OCI-LY3 (cell line): Measurements from ENCODE around the gene P3H1.

Experiments
- EZH2phosphoT487 ChIP-seq: fragments of 200-600 bp; shearing (Covaris generic); IDR thresholded peaks from 2 replicates; pipeline ENCODE4 v1.6.1; 2018; ENCODE audit warnings: antibody characterized with exemption, mixed run types, low read depth
- TF ChIP-seq, protein P1 (sequence below): fragments of 200-600, 300-600 bp; sonication (generic); IDR thresholded peaks from 2 replicates; pipeline ENCODE4 v1.5.1; 2014; ENCODE audit warnings: antibody characterized with exemption, low read length, low read depth

DNA sequence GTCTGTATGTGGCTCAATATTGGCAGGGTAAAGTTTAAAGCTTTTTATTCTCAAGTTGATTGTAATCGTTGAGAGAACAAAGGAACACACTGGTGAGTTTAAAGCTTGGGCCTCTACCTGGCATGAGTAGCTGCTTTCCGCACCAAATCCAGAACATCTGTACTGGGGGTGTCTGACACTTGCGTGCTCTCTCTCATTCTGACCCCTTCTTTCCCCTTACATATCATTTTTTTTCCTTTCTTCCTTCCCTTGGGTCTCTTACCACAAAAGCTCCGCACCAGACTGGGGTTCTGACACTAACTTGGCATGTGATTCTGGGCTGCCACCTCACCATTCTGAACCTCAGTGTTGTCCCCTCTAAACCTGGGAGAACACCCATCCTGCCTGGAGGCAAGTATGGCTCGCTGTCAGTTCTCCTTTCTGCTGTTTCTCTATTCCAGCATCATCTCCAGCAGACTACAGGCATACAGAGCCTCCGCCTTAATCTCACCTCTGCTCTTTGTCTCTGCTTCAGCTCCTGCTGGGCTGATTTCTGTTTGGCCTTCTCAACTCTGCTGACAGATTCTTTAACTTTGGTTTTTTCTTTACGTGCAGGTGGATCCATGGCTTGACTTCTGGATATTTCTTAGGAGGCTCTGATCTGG lies 49.2 kb upstream of the P3H1 start:
- TF ChIP-seq, protein P1, sequence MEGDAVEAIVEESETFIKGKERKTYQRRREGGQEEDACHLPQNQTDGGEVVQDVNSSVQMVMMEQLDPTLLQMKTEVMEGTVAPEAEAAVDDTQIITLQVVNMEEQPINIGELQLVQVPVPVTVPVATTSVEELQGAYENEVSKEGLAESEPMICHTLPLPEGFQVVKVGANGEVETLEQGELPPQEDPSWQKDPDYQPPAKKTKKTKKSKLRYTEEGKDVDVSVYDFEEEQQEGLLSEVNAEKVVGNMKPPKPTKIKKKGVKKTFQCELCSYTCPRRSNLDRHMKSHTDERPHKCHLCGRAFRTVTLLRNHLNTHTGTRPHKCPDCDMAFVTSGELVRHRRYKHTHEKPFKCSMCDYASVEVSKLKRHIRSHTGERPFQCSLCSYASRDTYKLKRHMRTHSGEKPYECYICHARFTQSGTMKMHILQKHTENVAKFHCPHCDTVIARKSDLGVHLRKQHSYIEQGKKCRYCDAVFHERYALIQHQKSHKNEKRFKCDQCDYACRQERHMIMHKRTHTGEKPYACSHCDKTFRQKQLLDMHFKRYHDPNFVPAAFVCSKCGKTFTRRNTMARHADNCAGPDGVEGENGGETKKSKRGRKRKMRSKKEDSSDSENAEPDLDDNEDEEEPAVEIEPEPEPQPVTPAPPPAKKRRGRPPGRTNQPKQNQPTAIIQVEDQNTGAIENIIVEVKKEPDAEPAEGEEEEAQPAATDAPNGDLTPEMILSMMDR: no peak
- no peak for TF ChIP-seq EZH2phosphoT487
